T-cell (primary cell): ENCODE results near the gene MICA. TPM values are rescaled to one million over a fixed set of nuclear protein-coding genes. Genes with fewer than 3 reads are reported as not detected.
"Not testable (repeated sequence)": the region's sequence is repeated elsewhere in the genome, so short reads cannot be mapped to it uniquely, and the experiment has no call there.

ENCODE experiments used
- ATAC-seq, 4 experiments: fragments of 200-7000 bp in 3 of 4; fragments of 150-1000 bp in 1 of 4; cut with Tn5 transposase; replicated peaks in 1 of 4; 1 replicate in 3 of 4; 2 replicates in 1 of 4; pipeline ENCODE4 v1.10.0; 2021; ENCODE audit warnings: moderate library complexity in 3 of 4, mild to moderate bottlenecking in 2 of 4, moderate number of reproducible peaks in 1 of 4
- CTCF ChIA-PET, 2 donors: fragments of 300-600 bp; sonication (Branson Sonifier 250); formaldehyde crosslinking; loops; one replicate each; lab custom pipeline; 2022; ENCODE audit warnings: antibody characterized with exemption in 2 of 2; lab: Charles Lee
- POLR2A ChIA-PET, 2 donors: fragments of 300-600 bp; sonication (Branson Sonifier 250); formaldehyde crosslinking; loops; one replicate each; lab custom pipeline; 2022; ENCODE audit warnings: antibody characterized with exemption in 2 of 2; lab: Charles Lee
- DNase-seq, 35 experiments: peaks; one replicate each; pipeline versions ENCODE4 v3.0.0 to v3.0.0-alpha.2; 2013 to 2023
- H3K27ac ChIP-seq: one replicate; pipeline ENCODE4 v1.5.1; 2013; ENCODE audit warnings: low read length
- H3K27me3 ChIP-seq, 2 experiments: replicated peaks in 1 of 2; 1 replicate in 1 of 2; 2 replicates in 1 of 2; pipeline versions ENCODE4 v1.6.1 to v1.7.0; 2013; ENCODE audit warnings: low read length in 1 of 2, mixed read lengths in 1 of 2; ENCODE audit not compliant: control insufficient read depth in 2 of 2, insufficient read depth in 2 of 2; ENCODE audit errors: extremely low read depth in 1 of 2
- H3K36me3 ChIP-seq, 2 donors: 1 replicate in 1 of 2; 2 replicates in 1 of 2; pipeline versions ENCODE4 v1.6.1 to v1.7.0; 2013; ENCODE audit warnings: low read length in 1 of 2; ENCODE audit not compliant: control insufficient read depth in 2 of 2, insufficient read depth in 1 of 2; ENCODE audit errors: extremely low read depth in 1 of 2
- H3K4me1 ChIP-seq, 2 experiments: 1 replicate in 1 of 2; 2 replicates in 1 of 2; pipeline versions ENCODE4 v1.6.1 to v1.7.0; 2013; ENCODE audit warnings: low read length in 2 of 2, mixed read lengths in 1 of 2; ENCODE audit not compliant: insufficient read depth in 2 of 2, control insufficient read depth in 1 of 2; ENCODE audit errors: extremely low read depth in 1 of 2
- H3K4me3 ChIP-seq, 2 donors: 1 replicate in 1 of 2; 2 replicates in 1 of 2; pipeline versions ENCODE4 v1.5.1 to v1.7.0; 2013; ENCODE audit warnings: mild to moderate bottlenecking in 2 of 2, low read length in 1 of 2, moderate library complexity in 1 of 2; ENCODE audit not compliant: control insufficient read depth in 1 of 2; ENCODE audit errors: extremely low read depth in 1 of 2
- H3K9me3 ChIP-seq: 2 replicates; pipeline ENCODE4 v1.7.0; 2013
- H3K27ac Mint-ChIP-seq, 2 donors: one replicate each; pipeline ENCODE4 v1.8.0; 2020 to 2021; ENCODE audit warnings: mild to moderate bottlenecking in 2 of 2, mixed read lengths in 2 of 2
- H3K27me3 Mint-ChIP-seq, 2 donors: one replicate each; pipeline ENCODE4 v1.8.0; 2021 to 2022; ENCODE audit warnings: mixed read lengths in 2 of 2
- H3K36me3 Mint-ChIP-seq: one replicate; pipeline ENCODE4 v1.8.0; 2021; ENCODE audit warnings: mixed read lengths
- H3K4me1 Mint-ChIP-seq, 3 donors: one replicate each; pipeline ENCODE4 v1.8.0; 2020 to 2022; ENCODE audit warnings: mixed read lengths in 3 of 3, mild to moderate bottlenecking in 1 of 3
- H3K4me3 Mint-ChIP-seq, 3 donors: one replicate each; pipeline ENCODE4 v1.8.0; 2020 to 2022; ENCODE audit warnings: mild to moderate bottlenecking in 3 of 3, mixed read lengths in 3 of 3, moderate library complexity in 3 of 3
- H3K9me3 Mint-ChIP-seq, 3 donors: one replicate each; pipeline ENCODE4 v1.8.0; 2020 to 2022; ENCODE audit warnings: mixed read lengths in 3 of 3
- WGBS: methylation state at CpG from one replicate; pipeline ENCODE4 v1.1.5; 2013; ENCODE audit warnings: missing lambda C conversion rate; ENCODE audit not compliant: insufficient coverage; 5-methylcytosine and 5-hydroxymethylcytosine counted together
- total RNA-seq, 35 experiments: library from RNA in 6 of 35; stranded (reverse) in 6 of 35; fragments of 120-200 nt in 1 of 35; gene quantifications; one replicate each; pipeline versions ENCODE4 v1.2.1 to v1.2.4 and lab custom pipeline; 2013 to 2026

Gene MICA
- total RNA-seq, 5 donors from 2014 or later (not counting 1 experiment from before 2014, with no cell fraction given) = 5.5 to 24.0 (median 14.9) TPM

DNA sequence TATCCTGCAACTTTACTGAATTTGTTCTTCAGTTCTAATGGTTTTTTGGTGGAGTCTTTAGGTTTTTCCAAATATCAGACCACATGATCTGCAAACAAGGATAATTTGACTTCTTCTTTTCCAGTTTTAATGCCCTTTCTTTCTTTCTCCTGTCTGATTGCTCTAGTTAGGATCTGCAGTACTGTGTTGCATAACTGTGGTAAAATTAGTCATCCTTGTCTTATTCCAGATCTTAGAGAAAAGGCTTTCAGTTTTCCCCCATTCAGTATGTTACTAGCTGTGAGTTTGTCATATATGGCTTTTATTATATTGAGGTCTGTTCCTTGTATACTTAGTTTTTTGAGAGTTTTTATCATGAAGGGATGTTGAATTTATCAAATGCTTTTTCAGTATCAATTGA lies 4.3 kb downstream of the MICA start:
- Histone ChIP-seq H3K4me3 (no peak overlapping the region), H3K27ac (no peak overlapping the region), H3K27me3 (no peaks in the 10 kb centered on the region), H3K36me3 (peaks cover 0 to 21% of the 10 kb centered on the region in 2 donors), H3K4me1 (peaks cover 5 to 21% of the 10 kb centered on the region in 2 experiments), H3K9me3 (no peaks in the 10 kb centered on the region)
- ChIA-PET POLR2A (no interaction called here), CTCF (no interaction called here)
- no peak for DNase-seq
- Mint-ChIP-seq H3K4me1 (peaks cover 57 to 72% (median 69%) of the 10 kb centered on the region in 3 donors), H3K27me3 (no peaks in the 10 kb centered on the region), H3K36me3 (peaks cover 5% of the 10 kb centered on the region), H3K27ac (peak overlapping the region; percentile 1 to 30), H3K4me3 (no peak overlapping the region), H3K9me3 (no peaks in the 10 kb centered on the region)
- no peak for ATAC-seq

DNA sequence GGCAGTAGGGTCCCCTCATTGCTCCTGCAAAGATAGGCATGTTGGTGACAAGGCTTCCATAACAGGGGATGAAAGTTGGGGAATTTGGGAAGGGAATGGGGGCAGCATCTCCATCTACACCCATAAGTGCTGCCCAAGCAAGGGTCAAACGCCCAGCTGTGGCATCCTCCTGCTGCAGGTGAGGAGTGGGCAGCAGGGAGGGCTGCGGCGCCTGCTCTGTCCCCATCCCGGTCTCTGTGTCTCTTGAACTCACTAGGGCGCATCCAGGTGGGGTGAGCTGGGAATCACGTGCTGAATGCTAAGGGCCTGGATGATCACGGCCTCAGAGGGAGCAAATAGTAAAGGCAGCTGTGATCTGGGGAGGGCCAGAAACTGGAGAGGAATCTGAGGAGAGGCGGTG lies 9.1 kb downstream of the MICA start:
- peaks cover 0 to 5% (median 4%) of the 10 kb centered on the region in 3 donors for H3K9me3 Mint-ChIP-seq
- POLR2A ChIA-PET = no interaction called here
- Histone ChIP-seq H3K27ac (no peak overlapping the region), H3K4me1 (no peaks in the 10 kb centered on the region), H3K36me3 (peaks cover 0 to 52% of the 10 kb centered on the region in 2 donors), H3K27me3 (no peaks in the 10 kb centered on the region), H3K9me3 (no peaks in the 10 kb centered on the region), H3K4me3 (no peak overlapping the region)
- peaks cover 28% of the 10 kb centered on the region for H3K36me3 Mint-ChIP-seq
- no peak overlapping the region for H3K27ac Mint-ChIP-seq
- CTCF ChIA-PET = interaction anchor here in 1 of 2 donors (0.6 kb wide), 1 partner anchor 821 kb away, joined by 3 read pairs; no protein-coding TSS in a partner anchor
- peaks cover 23 to 30% (median 29%) of the 10 kb centered on the region in 3 donors for H3K4me1 Mint-ChIP-seq
- WGBS = 100% methylated on average over 5 of the region's 8 CpGs
- DNase-seq (no peak), ATAC-seq (no peak)
- no peak overlapping the region for H3K4me3 Mint-ChIP-seq
- no peaks in the 10 kb centered on the region for H3K27me3 Mint-ChIP-seq

DNA sequence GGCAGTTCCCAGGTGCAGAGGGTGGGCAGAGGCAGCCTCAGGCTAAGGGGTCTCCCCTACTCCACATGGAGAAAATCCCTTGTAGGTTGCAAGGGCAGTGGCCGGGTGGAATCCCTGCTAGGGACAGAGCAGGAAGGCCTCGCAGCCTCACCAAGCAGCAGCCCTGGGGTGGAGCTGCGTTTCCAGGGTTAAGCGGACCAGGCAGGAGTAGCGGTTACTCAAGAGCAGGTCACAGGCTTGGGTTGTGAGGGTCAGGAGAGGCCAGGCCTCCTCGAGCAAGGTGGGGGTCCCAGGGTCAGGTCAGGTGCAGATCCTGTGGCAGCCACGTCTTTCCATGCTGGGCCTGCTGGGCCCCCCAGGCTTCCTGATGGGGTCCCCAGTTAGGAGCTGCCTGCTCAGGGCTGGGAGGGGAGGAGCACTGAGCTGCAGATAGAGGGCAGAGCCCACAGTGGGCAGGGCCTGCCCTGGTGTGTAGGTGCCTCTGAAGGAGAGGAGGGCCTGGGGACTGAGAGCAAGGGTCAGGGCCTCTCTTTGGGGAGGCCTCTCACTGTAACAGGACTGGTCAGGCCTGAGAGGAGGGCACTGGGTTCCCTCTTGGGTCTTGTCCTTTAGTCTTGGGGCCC lies 10.9 kb downstream of the MICA start:
- H3K4me1 ChIP-seq, DNase-seq, ATAC-seq, H3K27ac ChIP-seq, POLR2A ChIA-PET, H3K27me3 Mint-ChIP-seq, H3K9me3 Mint-ChIP-seq, H3K4me3 ChIP-seq, H3K4me3 Mint-ChIP-seq, H3K9me3 ChIP-seq, CTCF ChIA-PET, H3K27me3 ChIP-seq: not testable (repeated sequence)
- Mint-ChIP-seq H3K4me1 (peaks cover 9 to 16% (median 13%) of the 10 kb centered on the region in 3 donors), H3K27ac (peak overlapping the region; percentile 34 to 65), H3K36me3 (peaks cover 29% of the 10 kb centered on the region)
- WGBS = 91% methylated on average over 5 of the region's 7 CpGs
- H3K36me3 ChIP-seq = peaks cover 0 to 52% of the 10 kb centered on the region in 2 donors

DNA sequence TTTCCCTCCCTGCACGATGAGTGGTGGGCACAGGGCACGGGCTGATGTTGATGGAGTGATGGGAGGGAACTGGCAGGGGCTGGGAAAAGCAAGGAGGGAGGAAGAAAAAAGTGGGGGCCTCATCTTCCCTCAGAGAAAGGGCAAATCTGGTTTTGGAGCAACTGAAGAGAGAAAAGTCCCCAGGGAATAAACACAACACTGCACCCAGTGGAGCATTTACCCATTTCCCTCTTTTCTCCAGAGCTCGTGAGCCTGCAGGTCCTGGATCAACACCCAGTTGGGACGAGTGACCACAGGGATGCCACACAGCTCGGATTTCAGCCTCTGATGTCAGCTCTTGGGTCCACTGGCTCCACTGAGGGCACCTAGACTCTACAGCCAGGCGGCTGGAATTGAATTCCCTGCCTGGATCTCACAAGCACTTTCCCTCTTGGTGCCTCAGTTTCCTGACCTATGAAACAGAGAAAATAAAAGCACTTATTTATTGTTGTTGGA lies 11.4 kb downstream of the MICA start:
- H3K27me3 Mint-ChIP-seq = no peaks in the 10 kb centered on the region
- DNase-seq = no peak
- H3K27ac Mint-ChIP-seq = peak overlapping the region; percentile 34 to 65
- peaks cover 0 to 52% of the 10 kb centered on the region in 2 donors for H3K36me3 ChIP-seq
- no peaks in the 10 kb centered on the region for H3K4me1 ChIP-seq
- POLR2A ChIA-PET = no interaction called here
- no peaks in the 10 kb centered on the region for H3K27me3 ChIP-seq
- H3K4me1 Mint-ChIP-seq = peaks cover 5 to 11% (median 8%) of the 10 kb centered on the region in 3 donors
- CTCF ChIA-PET = no interaction called here
- H3K36me3 Mint-ChIP-seq = peaks cover 29% of the 10 kb centered on the region
- H3K4me3 Mint-ChIP-seq = no peak overlapping the region
- no peak for ATAC-seq
- WGBS = 100% methylated on average over 3 of the region's 6 CpGs
- H3K9me3 Mint-ChIP-seq = peaks cover 0 to 5% (median 4%) of the 10 kb centered on the region in 3 donors
- H3K4me3 ChIP-seq = no peak overlapping the region
- no peak overlapping the region for H3K27ac ChIP-seq
- H3K9me3 ChIP-seq = no peaks in the 10 kb centered on the region

DNA sequence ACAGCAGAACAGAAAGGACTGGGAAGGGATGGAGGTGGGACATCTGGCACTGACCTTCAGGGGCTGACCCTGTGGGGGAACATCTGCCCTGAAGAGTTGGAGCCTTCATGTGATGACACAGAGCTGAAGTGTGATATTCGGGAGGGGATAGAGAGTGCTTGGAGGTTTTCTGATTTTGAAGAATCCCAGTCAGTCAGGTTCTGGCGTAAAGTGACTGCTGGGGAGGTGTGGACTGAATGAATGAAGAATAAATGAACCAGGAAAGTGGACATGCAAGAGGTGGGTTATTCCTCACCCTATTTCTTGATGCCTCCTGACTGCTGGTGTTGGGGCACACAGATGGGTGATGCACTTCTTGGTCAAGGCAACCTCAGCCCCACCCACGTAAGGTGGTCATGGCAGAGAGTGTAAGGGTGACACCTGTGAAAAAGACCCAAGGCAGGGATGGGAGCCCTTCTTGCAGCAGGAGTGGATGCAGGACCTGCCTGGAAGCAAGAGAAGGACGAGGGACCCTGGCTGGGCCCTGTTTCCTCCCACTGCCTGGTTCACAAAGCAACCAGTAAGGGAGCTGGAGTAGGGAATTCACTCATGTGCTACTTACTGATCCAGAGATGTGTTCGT lies 13.1 kb downstream of the MICA start:
- Histone ChIP-seq H3K4me1 (no peaks in the 10 kb centered on the region), H3K36me3 (peaks cover 0 to 43% of the 10 kb centered on the region in 2 donors), H3K27me3 (no peaks in the 10 kb centered on the region), H3K4me3 (no peak overlapping the region), H3K9me3 (no peaks in the 10 kb centered on the region), H3K27ac (no peak overlapping the region)
- ChIA-PET CTCF (interaction anchor here in 1 of 2 donors (0.6 kb wide), 1 partner anchor 125 kb away, joined by 3 read pairs; no protein-coding TSS in a partner anchor), POLR2A (interaction anchor here in 1 of 2 donors (0.6 kb wide), 1 partner anchor 16 kb away, joined by 4 read pairs; no protein-coding TSS in a partner anchor)
- DNase-seq = no peak
- peak overlapping the region in 1 of 2 donors; percentile 57 for H3K27ac Mint-ChIP-seq
- ATAC-seq = no peak
- peaks cover 24% of the 10 kb centered on the region for H3K36me3 Mint-ChIP-seq
- 100% methylated on average over 4 of the region's 5 CpGs for WGBS
- peaks cover 0 to 5% (median 4%) of the 10 kb centered on the region in 3 donors for H3K9me3 Mint-ChIP-seq
- H3K4me3 Mint-ChIP-seq = no peak overlapping the region
- H3K27me3 Mint-ChIP-seq = no peaks in the 10 kb centered on the region
- peaks cover 3% of the 10 kb centered on the region in 3 donors for H3K4me1 Mint-ChIP-seq

DNA sequence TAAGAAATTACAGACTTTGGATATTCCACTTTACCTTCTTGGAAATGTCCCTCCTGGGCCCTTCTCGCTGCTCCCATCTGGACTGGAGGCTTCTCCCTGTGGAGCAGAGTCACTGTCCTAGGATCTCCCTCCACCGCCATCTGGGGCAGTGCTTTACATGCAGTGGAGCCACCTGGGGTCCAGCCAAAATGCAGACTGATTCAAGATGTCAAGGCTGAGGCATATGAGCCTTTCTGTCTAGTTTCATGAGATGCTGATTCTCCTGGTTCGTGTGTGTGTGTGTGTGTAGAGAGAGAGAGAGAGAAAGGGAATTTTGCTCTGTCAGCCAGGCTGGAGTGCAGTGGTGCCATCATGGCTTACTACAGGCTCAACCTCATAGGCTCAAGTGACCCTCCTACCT lies 14.9 kb downstream of the MICA start:
- no peak overlapping the region for H3K4me3 Mint-ChIP-seq
- ATAC-seq (no peak), DNase-seq (no peak)
- H3K4me1 ChIP-seq = no peaks in the 10 kb centered on the region
- ChIA-PET POLR2A (no interaction called here), CTCF (no interaction called here)
- H3K9me3 ChIP-seq = no peaks in the 10 kb centered on the region
- no peak overlapping the region for H3K4me3 ChIP-seq
- H3K27ac ChIP-seq = no peak overlapping the region
- peaks cover 21% of the 10 kb centered on the region for H3K36me3 Mint-ChIP-seq
- peaks cover 0 to 25% of the 10 kb centered on the region in 2 donors for H3K36me3 ChIP-seq
- 93% methylated on average over 2 of the region's 3 CpGs for WGBS
- no peaks in the 10 kb centered on the region for H3K27me3 Mint-ChIP-seq
- H3K4me1 Mint-ChIP-seq = peaks cover 3 to 9% (median 6%) of the 10 kb centered on the region in 3 donors
- no peaks in the 10 kb centered on the region for H3K27me3 ChIP-seq
- H3K27ac Mint-ChIP-seq = peak overlapping the region in 1 of 2 donors; percentile 0
- H3K9me3 Mint-ChIP-seq = peaks cover 0 to 5% (median 4%) of the 10 kb centered on the region in 3 donors
